ENCODE data around the gene TLCD1.

DNA sequence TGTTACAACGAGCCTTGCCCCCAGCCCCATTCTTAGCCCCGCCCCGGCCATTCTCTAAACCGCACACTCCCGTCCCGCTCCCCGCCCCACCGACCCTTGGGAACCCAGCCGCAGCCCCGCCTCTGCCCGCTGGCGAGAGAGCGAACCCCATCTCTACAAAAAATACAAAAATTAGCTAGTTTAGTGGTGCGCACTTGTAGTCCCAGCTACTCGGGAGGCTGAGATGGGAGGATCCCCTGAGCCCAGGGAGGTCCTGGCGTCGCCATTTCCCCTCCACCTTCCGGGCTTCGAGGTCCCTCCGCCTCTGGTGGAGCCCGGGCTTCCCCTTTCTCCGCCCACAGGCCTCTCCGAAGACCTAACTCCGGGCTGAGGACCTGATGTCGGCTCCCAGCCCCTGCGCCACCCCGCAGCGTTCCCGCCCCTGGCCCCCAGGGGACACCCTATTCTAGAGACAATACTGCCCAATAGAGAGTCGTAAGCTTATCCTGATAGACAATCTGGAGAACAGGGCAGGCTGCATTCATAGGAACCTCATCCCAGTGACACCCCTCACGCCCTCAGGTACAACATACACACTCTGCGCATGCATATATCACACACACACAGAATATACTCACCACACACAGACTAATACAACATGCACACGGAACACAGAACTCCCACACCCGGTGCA is 13.9 kb downstream of the TLCD1 start:
- TF ChIP-seq, protein P1, sequence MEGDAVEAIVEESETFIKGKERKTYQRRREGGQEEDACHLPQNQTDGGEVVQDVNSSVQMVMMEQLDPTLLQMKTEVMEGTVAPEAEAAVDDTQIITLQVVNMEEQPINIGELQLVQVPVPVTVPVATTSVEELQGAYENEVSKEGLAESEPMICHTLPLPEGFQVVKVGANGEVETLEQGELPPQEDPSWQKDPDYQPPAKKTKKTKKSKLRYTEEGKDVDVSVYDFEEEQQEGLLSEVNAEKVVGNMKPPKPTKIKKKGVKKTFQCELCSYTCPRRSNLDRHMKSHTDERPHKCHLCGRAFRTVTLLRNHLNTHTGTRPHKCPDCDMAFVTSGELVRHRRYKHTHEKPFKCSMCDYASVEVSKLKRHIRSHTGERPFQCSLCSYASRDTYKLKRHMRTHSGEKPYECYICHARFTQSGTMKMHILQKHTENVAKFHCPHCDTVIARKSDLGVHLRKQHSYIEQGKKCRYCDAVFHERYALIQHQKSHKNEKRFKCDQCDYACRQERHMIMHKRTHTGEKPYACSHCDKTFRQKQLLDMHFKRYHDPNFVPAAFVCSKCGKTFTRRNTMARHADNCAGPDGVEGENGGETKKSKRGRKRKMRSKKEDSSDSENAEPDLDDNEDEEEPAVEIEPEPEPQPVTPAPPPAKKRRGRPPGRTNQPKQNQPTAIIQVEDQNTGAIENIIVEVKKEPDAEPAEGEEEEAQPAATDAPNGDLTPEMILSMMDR (IDR thresholded peaks at IDR 0.05): peak in 1 of 6 experiments; percentile 6
- TF ChIP-seq POLR2A (IDR thresholded peaks at IDR 0.05) (peak in 1 of 4 donors; percentile 12), POLR2AphosphoS5 (IDR thresholded peaks at IDR 0.05) (no peak), EP300 (IDR thresholded peaks at IDR 0.05) (no peak)

Data from upper lobe of left lung (tissue), 4 donors.